NCI-H526 (cell line): ENCODE measurements around the gene ADAT3.
A peak's percentile ranks its signal among the peaks of the same experiment; 100 is the strongest.

ENCODE experiments used
- DNase-seq, 2 experiments: peaks; one replicate each; lab custom pipeline; 2025; lab: John Stamatoyannopoulos, UW

Gene ADAT3

GRCh38 chr19:1912760-1913505 is 7.7 kb downstream of the ADAT3 start:
- no peak for DNase-seq

- DNase-seq: no peak
These were observed 8.8 kb downstream of the ADAT3 start for GRCh38 chr19:1913781-1914577.

- DNase-seq: no peak
These were observed 9.7 kb downstream of the ADAT3 start for GRCh38 chr19:1914826-1915341.

- DNase-seq: no peak
These were observed 11.9 kb downstream of the ADAT3 start for GRCh38 chr19:1917146-1917545.

- DNase-seq: no peak
These were observed 12.7 kb downstream of the ADAT3 start for GRCh38 chr19:1917926-1918325.

GRCh38 chr19:1918975-1919374 is 13.8 kb downstream of the ADAT3 start:
- DNase-seq: no peak

GRCh38 chr19:1920644-1921043 is 15.4 kb downstream of the ADAT3 start:
- no peak for DNase-seq

- no peak for DNase-seq
These were observed 16.1 kb downstream of the ADAT3 start for GRCh38 chr19:1921326-1921725.

GRCh38 chr19:1921825-1922224 is 16.6 kb downstream of the ADAT3 start:
- no peak for DNase-seq

- DNase-seq: no peak
These were observed 17.6 kb downstream of the ADAT3 start for GRCh38 chr19:1922803-1923202.

- no peak for DNase-seq
These were observed 18.1 kb downstream of the ADAT3 start for GRCh38 chr19:1923319-1923718.

GRCh38 chr19:1924320-1924961 is 19.2 kb downstream of the ADAT3 start:
- DNase-seq: no peak

GRCh38 chr19:1925544-1925943 is 20.3 kb downstream of the ADAT3 start:
- no peak for DNase-seq

- DNase-seq: peak in 1 of 2 experiments; percentile 80
These were observed 24.0 kb downstream of the ADAT3 start for GRCh38 chr19:1929021-1929742.

GRCh38 chr19:1931445-1931844 is 26.2 kb downstream of the ADAT3 start:
- DNase-seq: no peak

- no peak for DNase-seq
These were observed 27.2 kb downstream of the ADAT3 start for GRCh38 chr19:1932395-1932794.

GRCh38 chr19:1933244-1933643 is 28.0 kb downstream of the ADAT3 start:
- no peak for DNase-seq

GRCh38 chr19:1933942-1934341 is 28.7 kb downstream of the ADAT3 start:
- no peak for DNase-seq

GRCh38 chr19:1935484-1936208 is 30.4 kb downstream of the ADAT3 start:
- peak in 1 of 2 experiments; percentile 34 for DNase-seq

- no peak for DNase-seq
These were observed 31.2 kb downstream of the ADAT3 start for GRCh38 chr19:1936430-1936829.

- no peak for DNase-seq
These were observed 31.9 kb downstream of the ADAT3 start for GRCh38 chr19:1936916-1937610.
